GM10266 (cell line): ENCODE data around the gene KRTAP4-6.
"Not testable (repeated sequence)": the region's sequence is repeated elsewhere in the genome, so short reads cannot be mapped to it uniquely, and the experiment has no call there.

Source experiments
- DNase-seq: peaks from one replicate; pipeline ENCODE4 v3.0.0; 2012; ENCODE audit errors: extremely low spot score
- CTCF ChIP-seq: IDR thresholded peaks from 2 replicates; pipeline ENCODE4 v1.5.1; 2012; ENCODE audit warnings: mild to moderate bottlenecking, low read depth; ENCODE audit not compliant: control insufficient read depth, insufficient read depth; ENCODE audit errors: missing control alignments

The KRTAP4-6 gene

GRCh38 chr17:41153856-41154255 is 13.5 kb upstream of the KRTAP4-6 start:
- no peak for DNase-seq
- TF ChIP-seq CTCF = no peak

DNA sequence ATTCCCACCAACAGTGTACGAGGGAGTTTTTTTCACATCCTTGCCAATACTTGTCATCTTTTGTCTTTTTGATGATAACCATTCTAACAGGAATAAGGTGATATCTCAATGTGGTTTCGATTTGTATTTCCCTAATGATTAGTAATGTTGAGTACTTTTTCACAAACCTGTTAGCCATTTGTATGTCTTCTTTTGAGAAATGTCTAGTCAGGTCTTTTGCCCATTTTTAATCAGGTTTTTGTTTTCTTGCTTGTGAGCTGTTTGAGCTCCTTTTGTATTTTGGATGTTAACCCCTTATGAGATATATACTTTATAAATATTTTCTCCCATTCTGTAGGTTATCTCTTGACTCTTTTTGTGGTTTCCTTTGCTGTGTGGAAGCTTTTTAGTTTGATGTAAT is 11.2 kb upstream of the KRTAP4-6 start:
- TF ChIP-seq CTCF = no peak

DNA sequence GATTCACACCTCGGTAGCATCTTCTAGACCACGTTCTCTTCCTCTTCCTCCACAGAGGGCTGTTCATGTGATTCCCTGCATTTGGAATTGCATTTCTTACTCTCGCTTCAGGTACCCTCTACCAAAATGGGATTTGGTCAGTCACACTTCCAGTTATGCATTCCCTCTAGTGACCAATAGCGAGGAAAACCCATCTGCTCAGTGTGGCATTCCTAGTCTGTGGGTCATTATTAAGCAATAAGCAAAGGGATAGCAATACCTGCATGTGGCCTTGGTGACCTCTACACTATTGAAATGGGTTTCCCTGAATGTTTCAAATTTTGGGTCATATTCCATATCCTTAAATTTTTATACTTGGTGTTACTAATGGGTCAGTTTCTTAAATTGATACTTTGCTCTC is 9.7 kb upstream of the KRTAP4-6 start:
- no peak for TF ChIP-seq CTCF

More for the DNA sequence above, 11.2 kb upstream of the KRTAP4-6 start:
- no peak for DNase-seq

DNA sequence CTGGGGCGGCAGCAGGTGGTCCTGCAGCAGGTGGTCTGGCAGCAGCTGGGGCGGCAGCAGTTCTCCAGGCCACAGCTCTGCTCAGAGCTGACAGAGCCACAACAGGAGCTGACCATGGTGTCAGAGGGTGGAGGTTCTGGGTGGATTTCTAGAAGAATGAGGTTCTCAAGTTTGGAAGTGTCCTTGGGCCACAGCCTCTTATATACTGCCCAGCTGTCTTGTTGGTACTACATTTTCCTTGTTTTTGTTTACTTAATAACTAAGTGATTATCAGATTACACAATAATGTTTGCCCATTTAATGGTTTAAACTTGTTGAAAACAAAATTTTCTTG is 9.3 kb upstream of the KRTAP4-6 start, which contains the start of gene KRTAP4-5:
TSS of gene KRTAP4-5 (minus strand) at position 174 of the 334 bp plus-strand sequence. CDS start at position 116, 58 bp downstream.
- no peak for DNase-seq
- no peak for TF ChIP-seq CTCF

More for the DNA sequence above, 9.7 kb upstream of the KRTAP4-6 start:
- no peak for DNase-seq

GRCh38 chr17:41148971-41149651 is 8.8 kb upstream of the KRTAP4-6 start:
- DNase-seq = not testable (repeated sequence)

- no peak for TF ChIP-seq CTCF
- DNase-seq = no peak
Observed at GRCh38 chr17:41147531-41148204, 7.3 kb upstream of the KRTAP4-6 start.

- DNase-seq = no peak
Observed at GRCh38 chr17:41145261-41145660, 4.9 kb upstream of the KRTAP4-6 start.

More at GRCh38 chr17:41145261-41145660, 4.9 kb upstream of the KRTAP4-6 start:
- no peak for TF ChIP-seq CTCF
